Pancreas (tissue), 10 donors: Measurements from ENCODE around the gene PRKAR2B. TPM values are rescaled to one million over a fixed set of nuclear protein-coding genes. Genes with fewer than 3 reads are reported as not detected.

Experiments
- ATAC-seq, 4 donors: fragments of 200-7000 bp; cut with Tn5 transposase; one replicate each; pipeline versions ENCODE4 v1.8.0 to v1.9.1; 2020; ENCODE audit warnings: mild to moderate bottlenecking in 4 of 4, moderate library complexity in 4 of 4
- DNase-seq, 6 donors: peaks; one replicate each; pipeline ENCODE4 v3.0.0-alpha.2; 2020
- FAIRE-seq: peaks from 2 replicates; lab custom pipeline; 2012; peaks lifted over from hg19 to GRCh38; lab: Jason Lieb, UNC
- H3K27ac ChIP-seq, 4 donors: fragments of 200-600 bp; sonication (generic); 1 replicate in 3 of 4; 2 replicates in 1 of 4; pipeline versions ENCODE4 v1.5.0 to v1.8.0; 2020
- H3K27me3 ChIP-seq, 4 donors: fragments of 200-600 bp; one replicate each; pipeline ENCODE4 v1.8.0; 2021
- H3K36me3 ChIP-seq, 3 donors: fragments of 200-600 bp; sonication (generic) in 1 of 3; one replicate each; pipeline versions ENCODE4 v1.5.0 to v1.8.0; 2020 to 2021
- H3K4me1 ChIP-seq, 3 donors: fragments of 200-600 bp; one replicate each; pipeline ENCODE4 v1.8.0; 2021
- H3K4me3 ChIP-seq, 4 donors: fragments of 200-600 bp; sonication (generic) in 2 of 4; one replicate each; pipeline versions ENCODE4 v1.5.0 to v1.8.0; 2020 to 2021
- H3K9me3 ChIP-seq, 4 donors: fragments of 200-600 bp; one replicate each; pipeline ENCODE4 v1.8.0; 2021
- WGBS, 2 donors: extraction: QIAGEN DNeasy Blood & Tissue Kit; methylation state at CpG; one replicate each; pipeline ENCODE4 v1.1.7; 2013; 5-methylcytosine and 5-hydroxymethylcytosine counted together
- intact Hi-C, 3 donors: fragments of 100-400 bp; cut with DNase I; formaldehyde crosslinking; loops; one replicate each; pipeline versions ENCODE4 v1.11.1 to v1.14.2; 2022
- polyA plus RNA-seq, 2 donors: library from polyadenylated mRNA; stranded (reverse); fragments of 200-250 nt; gene quantifications; one replicate each; pipeline ENCODE4 v1.2.3, GENCODE V29; 2013
- total RNA-seq, 6 donors: library from RNA; stranded (reverse); fragmentation: NEBNext Ultra II Directional in 4 of 6; extraction: Animal tissue kit (Norgen Biotek cat#: 25700) in 4 of 6; gene quantifications; one replicate each; pipeline versions ENCODE4 v1.2.1 to v1.2.4, GENCODE V29; 2021 to 2023
- TF ChIP-seq, protein P1 (sequence below), 4 donors: fragments of 200-600 bp; sonication (generic) in 3 of 4; IDR thresholded peaks; one replicate each; pipeline versions ENCODE4 v1.5.0 to v1.8.0; 2021; ENCODE audit warnings: antibody characterized with exemption in 4 of 4
- donor health status: healthy with polysubstance abuse.
- donor health status: DM: no; HTN: no; CAD: no; lungs with moderate emphysema.
- donor health status: DM: no; HTN: no; CAD: no.
- donor health status: control.
- donor health status: control.
- donor health status: Bipolar disorder and iron deficiency.
- donor health status: DM: yes; HTN: yes; CAD: no.
- donor health status: DM: no; HTN: no; CAD: no.
- donor health status: DM: no; HTN: no; CAD: no.
- donor health status: DM: yes; HTN: yes; CAD: no.

Gene PRKAR2B
- total RNA-seq (1 to 10 TPM; 5.8 to 9.5 (median 7.5) TPM), polyA plus RNA-seq (1 to 10 TPM; 7.1 to 9.9 TPM)

DNA sequence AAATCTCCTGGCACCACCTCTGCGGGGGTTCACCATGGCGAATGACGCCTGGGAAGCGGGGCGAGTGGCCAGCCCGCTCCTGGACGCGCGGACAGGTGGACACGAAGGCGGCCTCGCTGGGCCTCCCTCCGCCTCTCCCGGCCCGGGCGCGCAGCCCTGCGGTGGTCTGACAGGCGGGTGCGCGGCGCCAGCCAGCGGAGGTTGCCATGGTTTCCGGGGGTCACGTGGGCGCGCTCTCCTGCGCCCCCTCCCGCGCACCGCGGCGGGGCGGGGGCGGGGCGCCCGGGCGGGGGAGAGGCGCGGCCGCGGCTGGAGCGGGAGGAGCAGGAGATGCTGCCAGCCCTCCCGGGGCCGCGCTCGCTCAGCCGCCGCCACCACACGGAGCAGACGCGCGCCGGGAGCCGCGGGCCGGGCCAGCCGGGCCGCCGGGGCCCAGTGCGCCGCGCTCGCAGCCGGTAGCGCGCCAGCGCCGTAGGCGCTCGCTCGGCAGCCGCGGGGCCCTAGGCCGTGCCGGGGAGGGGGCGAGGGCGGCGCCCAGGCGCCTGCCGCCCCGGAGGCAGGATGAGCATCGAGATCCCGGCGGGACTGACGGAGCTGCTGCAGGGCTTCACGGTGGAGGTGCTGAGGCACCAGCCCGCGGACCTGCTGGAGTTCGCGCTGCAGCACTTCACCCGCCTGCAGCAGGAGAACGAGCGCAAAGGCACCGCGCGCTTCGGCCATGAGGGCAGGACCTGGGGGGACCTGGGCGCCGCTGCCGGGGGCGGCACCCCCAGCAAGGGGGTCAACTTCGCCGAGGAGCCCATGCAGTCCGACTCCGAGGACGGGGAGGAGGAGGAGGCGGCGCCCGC is at the start of gene PRKAR2B:
Gene PRKAR2B, plus strand, starts transcription at position 359 of the 848 bp plus-strand sequence. Its CDS starts 203 bp downstream, at position 562.
- FAIRE-seq: no peak
- TF ChIP-seq, protein P1, sequence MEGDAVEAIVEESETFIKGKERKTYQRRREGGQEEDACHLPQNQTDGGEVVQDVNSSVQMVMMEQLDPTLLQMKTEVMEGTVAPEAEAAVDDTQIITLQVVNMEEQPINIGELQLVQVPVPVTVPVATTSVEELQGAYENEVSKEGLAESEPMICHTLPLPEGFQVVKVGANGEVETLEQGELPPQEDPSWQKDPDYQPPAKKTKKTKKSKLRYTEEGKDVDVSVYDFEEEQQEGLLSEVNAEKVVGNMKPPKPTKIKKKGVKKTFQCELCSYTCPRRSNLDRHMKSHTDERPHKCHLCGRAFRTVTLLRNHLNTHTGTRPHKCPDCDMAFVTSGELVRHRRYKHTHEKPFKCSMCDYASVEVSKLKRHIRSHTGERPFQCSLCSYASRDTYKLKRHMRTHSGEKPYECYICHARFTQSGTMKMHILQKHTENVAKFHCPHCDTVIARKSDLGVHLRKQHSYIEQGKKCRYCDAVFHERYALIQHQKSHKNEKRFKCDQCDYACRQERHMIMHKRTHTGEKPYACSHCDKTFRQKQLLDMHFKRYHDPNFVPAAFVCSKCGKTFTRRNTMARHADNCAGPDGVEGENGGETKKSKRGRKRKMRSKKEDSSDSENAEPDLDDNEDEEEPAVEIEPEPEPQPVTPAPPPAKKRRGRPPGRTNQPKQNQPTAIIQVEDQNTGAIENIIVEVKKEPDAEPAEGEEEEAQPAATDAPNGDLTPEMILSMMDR (IDR thresholded peaks at IDR 0.05): no peak
- H3K27ac ChIP-seq: peak within 1 kb of the TSS; percentile 56 to 78 (median 72)
- H3K36me3 ChIP-seq: no peaks in the 10 kb centered on the region
- WGBS, 2 donors: 0% methylated on average over 53 to 110 of the region's 110 CpGs
- H3K4me1 ChIP-seq: peaks cover 4 to 8% (median 7%) of the 10 kb centered on the region in 3 donors
- intact Hi-C loops: no loop called here
- ATAC-seq: peak; percentile 85 to 93 (median 92)
- peak; percentile 55 to 88 (median 79) for DNase-seq
- peak within 1 kb of the TSS; percentile 47 to 69 (median 62) for H3K4me3 ChIP-seq
- H3K27me3 ChIP-seq: peaks cover 0 to 3% (median 0%) of the 10 kb centered on the region in 4 donors
- no peaks in the 10 kb centered on the region for H3K9me3 ChIP-seq

DNA sequence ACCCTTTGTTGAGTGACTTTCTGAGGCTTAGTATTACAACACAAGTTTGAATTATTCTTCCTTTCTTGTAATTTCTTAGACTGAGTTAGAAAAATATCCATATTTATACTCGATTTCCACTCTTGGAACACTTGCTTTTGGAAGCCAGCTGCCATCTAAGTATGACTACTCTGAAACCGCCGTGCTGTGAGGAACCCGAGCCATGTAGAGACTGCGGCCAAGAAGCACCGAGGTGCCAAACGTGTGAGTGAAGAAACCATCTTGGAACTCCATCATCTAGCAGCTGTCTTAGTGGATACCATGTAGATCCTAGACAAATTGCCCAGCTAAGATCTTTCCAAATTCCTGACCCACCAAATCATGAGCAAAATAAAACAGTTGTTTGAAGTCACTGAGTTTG is 49.7 kb upstream of the PRKAR2B start:
- Histone ChIP-seq H3K36me3 (no peaks in the 10 kb centered on the region), H3K27me3 (no peaks in the 10 kb centered on the region), H3K9me3 (no peaks in the 10 kb centered on the region), H3K27ac (no peak overlapping the region), H3K4me1 (no peaks in the 10 kb centered on the region), H3K4me3 (no peak overlapping the region)
- no peak for ATAC-seq
- TF ChIP-seq, protein P1 (IDR thresholded peaks at IDR 0.05): no peak
- intact Hi-C loops: no loop called here
- WGBS, 2 donors: 84 to 86% methylated on average over 7 of the region's 7 CpGs
- FAIRE-seq: no peak
- DNase-seq: no peak

DNA sequence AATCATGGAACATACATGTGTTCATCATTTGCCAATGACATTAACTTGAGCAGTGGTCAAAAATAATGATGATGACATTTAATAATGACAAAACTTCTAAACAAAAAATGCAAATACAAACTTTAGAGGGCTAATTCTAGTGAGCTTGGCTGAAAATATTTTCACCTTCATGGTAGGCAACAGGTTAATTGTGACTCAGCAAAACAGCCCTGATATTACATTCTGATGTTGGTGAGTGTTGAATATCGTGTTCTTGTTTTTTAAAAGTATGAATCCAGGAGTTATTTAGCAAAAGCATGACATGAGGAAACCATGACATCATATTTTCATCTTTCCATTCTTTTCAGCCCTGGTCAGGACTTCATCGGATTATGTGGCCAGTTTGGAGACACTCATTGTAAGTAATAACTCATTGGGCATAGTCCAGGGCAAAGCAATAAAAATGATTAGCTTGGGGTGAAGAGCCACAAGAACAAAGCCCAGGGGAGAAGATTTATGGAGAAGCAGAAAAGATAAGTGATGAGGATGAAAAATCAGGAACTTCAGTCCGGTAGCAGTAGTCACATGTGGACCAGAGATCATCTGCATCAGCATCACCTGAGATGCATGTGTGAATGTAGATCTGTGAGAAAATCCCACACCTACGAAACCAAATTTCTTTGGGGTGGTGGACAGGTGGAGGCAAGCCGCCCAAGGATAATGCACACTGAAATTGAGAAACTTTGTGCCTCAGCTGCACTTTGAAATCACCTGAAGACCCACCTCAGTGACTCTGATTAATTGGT is 46.8 kb upstream of the PRKAR2B start:
- Histone ChIP-seq H3K27me3 (no peaks in the 10 kb centered on the region), H3K9me3 (no peaks in the 10 kb centered on the region), H3K27ac (no peak overlapping the region), H3K4me1 (no peaks in the 10 kb centered on the region), H3K4me3 (no peak overlapping the region), H3K36me3 (no peaks in the 10 kb centered on the region)
- TF ChIP-seq, protein P1 (IDR thresholded peaks at IDR 0.05): no peak
- intact Hi-C loops: no loop called here
- DNase-seq (no peak), FAIRE-seq (no peak), ATAC-seq (no peak)
- WGBS, 2 donors: 67 to 71% methylated on average over 5 of the region's 5 CpGs

DNA sequence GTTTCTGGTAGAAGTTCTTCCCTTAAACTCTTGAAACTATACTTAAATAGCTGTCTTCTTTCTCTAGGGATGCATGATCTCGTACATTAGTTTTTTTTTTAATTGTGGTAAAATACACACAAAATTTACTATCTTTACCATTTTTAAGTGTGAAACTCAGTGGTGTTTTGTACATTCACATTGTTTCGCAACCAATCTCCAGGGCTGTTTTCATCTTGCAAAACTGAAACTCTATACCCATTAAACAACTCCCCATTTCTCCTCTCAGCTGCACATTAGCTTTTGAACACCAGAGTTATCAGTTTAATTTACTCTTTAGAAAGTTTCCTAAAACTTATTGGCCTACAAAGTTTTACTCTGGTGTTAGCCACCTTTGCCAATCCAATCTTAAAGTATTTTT is 45.5 kb upstream of the PRKAR2B start:
- FAIRE-seq (no peak), DNase-seq (no peak), ATAC-seq (no peak)
- Histone ChIP-seq H3K27me3 (no peaks in the 10 kb centered on the region), H3K27ac (no peak overlapping the region), H3K9me3 (no peaks in the 10 kb centered on the region), H3K36me3 (no peaks in the 10 kb centered on the region), H3K4me1 (no peaks in the 10 kb centered on the region), H3K4me3 (no peak overlapping the region)
- intact Hi-C loops: no loop called here
- TF ChIP-seq, protein P1 (IDR thresholded peaks at IDR 0.05): no peak
- WGBS, 2 donors: 73 to 88% methylated on average over 2 of the region's 2 CpGs
